HG03342 (cell line): ENCODE results near the gene KIF24.
"Not testable (repeated sequence)": the region's sequence is repeated elsewhere in the genome, so short reads cannot be mapped to it uniquely, and the experiment has no call there.

Source experiments
- ATAC-seq: cut with Tn5 transposase; IDR thresholded peaks from one replicate; pipeline ENCODE4 v1.9.1; 2021; ENCODE audit warnings: mild to moderate bottlenecking, moderate library complexity; ENCODE audit not compliant: unreplicated experiment

The KIF24 gene

GRCh38 chr9:34328500-34328986 lies 525 bp downstream of the KIF24 start:
- ATAC-seq, result no peak

- ATAC-seq, result no peak
These were observed 2.4 kb downstream of the KIF24 start for GRCh38 chr9:34326690-34327089.

- no peak for ATAC-seq
These were observed 6.0 kb downstream of the KIF24 start for GRCh38 chr9:34322899-34323591.

- ATAC-seq, result no peak
These were observed 7.6 kb downstream of the KIF24 start for GRCh38 chr9:34321451-34321850.

- no peak for ATAC-seq
These were observed 10.8 kb downstream of the KIF24 start for GRCh38 chr9:34318163-34318790.

- no peak for ATAC-seq
These were observed 11.6 kb downstream of the KIF24 start for GRCh38 chr9:34317436-34317835.

- ATAC-seq, result no peak
These were observed 17.4 kb downstream of the KIF24 start for GRCh38 chr9:34311499-34312185.

- no peak for ATAC-seq
These were observed 18.9 kb downstream of the KIF24 start for GRCh38 chr9:34310215-34310614.

- ATAC-seq, result not testable (repeated sequence)
These were observed 20.8 kb downstream of the KIF24 start for GRCh38 chr9:34308316-34308715.

- ATAC-seq, result not testable (repeated sequence)
These were observed 28.0 kb downstream of the KIF24 start for GRCh38 chr9:34301064-34301463.

GRCh38 chr9:34292552-34292951 lies 36.5 kb downstream of the KIF24 start:
- ATAC-seq, result no peak

- ATAC-seq, result no peak
These were observed 37.6 kb downstream of the KIF24 start for GRCh38 chr9:34291423-34291822.

- ATAC-seq, result no peak
These were observed 38.0 kb downstream of the KIF24 start for GRCh38 chr9:34291023-34291422.

GRCh38 chr9:34289159-34289558 lies 39.9 kb downstream of the KIF24 start:
- ATAC-seq, result no peak

GRCh38 chr9:34282096-34282495 lies 47.0 kb downstream of the KIF24 start:
- no peak for ATAC-seq

GRCh38 chr9:34279411-34279810 lies 49.7 kb downstream of the KIF24 start:
- no peak for ATAC-seq
